Activated CD4-positive, alpha-beta T cell treated with anti-CD3 and anti-CD28 coated beads, Interleukin-2, amount 10 ng/mL, durations not matched to agents 7 days and 5 days (primary cell): ENCODE results near the gene AUTS2. TPM values are rescaled to one million over a fixed set of nuclear protein-coding genes. Genes with fewer than 3 reads are reported as not detected.

Experiments used
- CTCF ChIA-PET: fragments of 350-600 bp; sonication (Branson Sonifier 250); formaldehyde crosslinking; loops from one replicate; lab custom pipeline; 2021; ENCODE audit warnings: antibody characterized with exemption; lab: Charles Lee
- POLR2A ChIA-PET: fragments of 350-600 bp; sonication (Branson Sonifier 250); formaldehyde crosslinking; loops from one replicate; lab custom pipeline; 2021; ENCODE audit warnings: antibody characterized with exemption; lab: Charles Lee
- DNase-seq: peaks from one replicate; pipeline ENCODE4 v3.0.0-alpha.2; 2020
- H3K27ac Mint-ChIP-seq: one replicate; pipeline ENCODE4 v1.8.0; 2021; ENCODE audit warnings: mild to moderate bottlenecking, moderate library complexity, mixed read lengths
- H3K27me3 Mint-ChIP-seq: one replicate; pipeline ENCODE4 v1.8.0; 2021; ENCODE audit warnings: mixed read lengths
- H3K36me3 Mint-ChIP-seq: one replicate; pipeline ENCODE4 v1.8.0; 2021; ENCODE audit warnings: low read depth, mixed read lengths
- H3K4me1 Mint-ChIP-seq: one replicate; pipeline ENCODE4 v1.8.0; 2021; ENCODE audit warnings: mixed read lengths
- H3K4me3 Mint-ChIP-seq: one replicate; pipeline ENCODE4 v1.8.0; 2021; ENCODE audit warnings: mild to moderate bottlenecking, moderate library complexity, mixed read lengths
- H3K9me3 Mint-ChIP-seq: one replicate; pipeline ENCODE4 v1.8.0; 2021; ENCODE audit warnings: mixed read lengths
- total RNA-seq, 2 experiments: library from RNA; stranded (reverse); gene quantifications; one replicate each; pipeline ENCODE4 v1.2.3, GENCODE V29; 2021

AUTS2 gene
- total RNA-seq, 2 experiments from 2014 or later, result 13.9 to 18.9 TPM

- CTCF ChIA-PET, result no interaction called here
- Mint-ChIP-seq H3K4me1 (no peaks in the 10 kb centered on the region), H3K9me3 (no peaks in the 10 kb centered on the region), H3K36me3 (no peaks in the 10 kb centered on the region), H3K4me3 (no peak overlapping the region), H3K27me3 (peaks cover 2% of the 10 kb centered on the region), H3K27ac (no peak overlapping the region)
- POLR2A ChIA-PET, result no interaction called here
- DNase-seq, result no peak
Measured at GRCh38 chr7:70416347-70416985, 818.2 kb downstream of the AUTS2 start.

DNA sequence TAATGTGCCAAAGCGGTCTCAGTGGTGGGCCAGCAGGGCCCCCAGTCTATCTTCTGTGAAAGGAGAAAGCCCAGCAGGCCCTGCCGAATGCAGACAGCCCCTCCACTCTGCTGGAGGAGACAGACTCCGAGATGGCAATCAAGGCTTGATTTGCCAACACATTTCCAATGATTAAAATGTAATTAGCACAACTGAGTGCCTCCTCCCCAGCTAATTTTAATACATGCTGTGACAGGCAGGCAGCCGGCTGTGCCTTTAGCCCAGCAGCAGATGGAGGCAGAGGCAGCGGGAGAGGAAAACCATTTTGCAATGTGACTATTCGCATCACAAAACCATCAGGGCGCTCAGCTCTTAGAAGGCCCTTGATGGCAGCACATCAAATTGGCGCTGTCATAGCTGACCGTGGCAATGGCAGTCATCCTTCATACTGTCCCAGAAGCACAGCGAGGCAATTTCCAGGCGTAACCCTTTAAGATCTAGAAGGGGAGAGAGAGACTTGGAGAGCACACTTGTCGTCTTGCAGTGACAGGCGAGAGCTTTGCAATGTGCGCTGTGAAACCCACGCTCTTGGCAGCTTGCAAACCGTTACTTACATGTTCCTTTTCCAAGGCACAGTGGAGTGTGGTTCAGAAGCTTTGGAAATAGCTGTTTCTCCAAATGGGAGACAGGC is 818.8 kb downstream of the AUTS2 start:
- POLR2A ChIA-PET, result no interaction called here

GRCh38 chr7:70419526-70420380 is 821.5 kb downstream of the AUTS2 start:
- ChIA-PET CTCF (no interaction called here), POLR2A (no interaction called here)
- DNase-seq, result no peak
- no peak overlapping the region for H3K4me3 Mint-ChIP-seq
- H3K27ac Mint-ChIP-seq, result no peak overlapping the region
- no peaks in the 10 kb centered on the region for H3K4me1 Mint-ChIP-seq
- no peaks in the 10 kb centered on the region for H3K36me3 Mint-ChIP-seq
- peaks cover 2% of the 10 kb centered on the region for H3K27me3 Mint-ChIP-seq
- H3K9me3 Mint-ChIP-seq, result no peaks in the 10 kb centered on the region

More for the DNA sequence above, 818.8 kb downstream of the AUTS2 start:
- Mint-ChIP-seq H3K27ac (no peak overlapping the region), H3K36me3 (no peaks in the 10 kb centered on the region), H3K9me3 (no peaks in the 10 kb centered on the region), H3K4me3 (no peak overlapping the region), H3K27me3 (peaks cover 2% of the 10 kb centered on the region), H3K4me1 (no peaks in the 10 kb centered on the region)
- CTCF ChIA-PET, result no interaction called here
- DNase-seq, result no peak

DNA sequence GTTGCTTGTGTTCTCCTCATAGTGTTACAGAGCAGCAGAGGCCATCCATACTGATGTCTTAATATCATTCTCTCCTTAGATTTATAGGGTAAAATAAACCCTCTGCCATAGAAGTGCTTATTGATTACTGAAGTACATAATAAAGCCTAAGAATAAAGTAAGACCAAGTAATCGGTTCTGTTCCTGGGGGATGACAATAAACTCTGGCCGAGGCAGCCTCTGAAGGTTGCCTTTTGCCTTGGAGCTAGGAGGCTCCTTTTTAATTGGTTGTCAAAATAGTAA is 822.0 kb downstream of the AUTS2 start:
- POLR2A ChIA-PET, result no interaction called here
- Mint-ChIP-seq H3K4me1 (no peaks in the 10 kb centered on the region), H3K27me3 (peaks cover 2% of the 10 kb centered on the region), H3K27ac (no peak overlapping the region), H3K9me3 (no peaks in the 10 kb centered on the region), H3K4me3 (no peak overlapping the region), H3K36me3 (no peaks in the 10 kb centered on the region)
- CTCF ChIA-PET, result no interaction called here
- DNase-seq, result no peak

GRCh38 chr7:70421319-70421718 is 823.0 kb downstream of the AUTS2 start:
- H3K9me3 Mint-ChIP-seq, result no peaks in the 10 kb centered on the region
- H3K36me3 Mint-ChIP-seq, result no peaks in the 10 kb centered on the region
- POLR2A ChIA-PET, result no interaction called here
- DNase-seq, result no peak
- H3K27me3 Mint-ChIP-seq, result peaks cover 2% of the 10 kb centered on the region
- no peak overlapping the region for H3K27ac Mint-ChIP-seq
- H3K4me3 Mint-ChIP-seq, result no peak overlapping the region
- no peaks in the 10 kb centered on the region for H3K4me1 Mint-ChIP-seq
- CTCF ChIA-PET, result no interaction called here

- no peak overlapping the region for H3K4me3 Mint-ChIP-seq
- no peak for DNase-seq
- no peaks in the 10 kb centered on the region for H3K9me3 Mint-ChIP-seq
- peaks cover 3% of the 10 kb centered on the region for H3K27me3 Mint-ChIP-seq
- CTCF ChIA-PET, result no interaction called here
- H3K4me1 Mint-ChIP-seq, result no peaks in the 10 kb centered on the region
- POLR2A ChIA-PET, result no interaction called here
- no peaks in the 10 kb centered on the region for H3K36me3 Mint-ChIP-seq
- H3K27ac Mint-ChIP-seq, result no peak overlapping the region
Measured at GRCh38 chr7:70426249-70426880, 828.1 kb downstream of the AUTS2 start.

DNA sequence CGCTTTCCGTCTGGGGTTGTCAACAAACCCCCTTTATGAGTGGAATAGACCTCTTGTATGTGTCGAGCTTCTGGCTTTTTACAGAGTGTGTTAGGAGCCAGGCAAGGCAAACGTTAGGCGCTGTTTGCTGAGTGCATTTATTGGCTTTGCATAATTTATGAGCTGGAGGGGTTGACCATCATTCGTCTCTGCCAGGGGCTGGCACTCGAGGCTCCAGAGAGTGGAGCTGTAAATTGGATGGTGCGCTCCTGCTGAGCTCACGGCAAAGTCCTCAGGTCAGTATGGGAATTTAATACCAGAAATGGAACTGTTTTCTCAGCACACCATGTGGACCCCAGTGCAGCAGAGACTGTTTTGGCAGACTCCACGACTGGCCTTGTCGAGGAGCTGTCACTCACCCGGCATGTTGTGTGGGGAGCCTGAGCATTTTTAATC is 834.3 kb downstream of the AUTS2 start:
- DNase-seq, result no peak
- H3K9me3 Mint-ChIP-seq, result peaks cover 2% of the 10 kb centered on the region
- CTCF ChIA-PET, result interaction anchor here (1.0 kb wide), 1 partner anchor 93 kb away, joined by 3 read pairs; no protein-coding TSS in a partner anchor
- H3K27ac Mint-ChIP-seq, result no peak overlapping the region
- peaks cover 4% of the 10 kb centered on the region for H3K4me1 Mint-ChIP-seq
- no peaks in the 10 kb centered on the region for H3K36me3 Mint-ChIP-seq
- no peaks in the 10 kb centered on the region for H3K27me3 Mint-ChIP-seq
- POLR2A ChIA-PET, result no interaction called here
- H3K4me3 Mint-ChIP-seq, result no peak overlapping the region

GRCh38 chr7:70434376-70434775 is 836.1 kb downstream of the AUTS2 start:
- no peak overlapping the region for H3K4me3 Mint-ChIP-seq
- no peak overlapping the region for H3K27ac Mint-ChIP-seq
- no peaks in the 10 kb centered on the region for H3K27me3 Mint-ChIP-seq
- POLR2A ChIA-PET, result no interaction called here
- H3K36me3 Mint-ChIP-seq, result no peaks in the 10 kb centered on the region
- no peak for DNase-seq
- CTCF ChIA-PET, result no interaction called here
- peaks cover 4% of the 10 kb centered on the region for H3K4me1 Mint-ChIP-seq
- H3K9me3 Mint-ChIP-seq, result peaks cover 2% of the 10 kb centered on the region

- DNase-seq, result no peak
- POLR2A ChIA-PET, result no interaction called here
- no peak overlapping the region for H3K27ac Mint-ChIP-seq
- no peaks in the 10 kb centered on the region for H3K36me3 Mint-ChIP-seq
- no peak overlapping the region for H3K4me3 Mint-ChIP-seq
- CTCF ChIA-PET, result no interaction called here
- peaks cover 4% of the 10 kb centered on the region for H3K4me1 Mint-ChIP-seq
- no peaks in the 10 kb centered on the region for H3K27me3 Mint-ChIP-seq
- H3K9me3 Mint-ChIP-seq, result peaks cover 2% of the 10 kb centered on the region
Measured at GRCh38 chr7:70434821-70435220, 836.5 kb downstream of the AUTS2 start.

DNA sequence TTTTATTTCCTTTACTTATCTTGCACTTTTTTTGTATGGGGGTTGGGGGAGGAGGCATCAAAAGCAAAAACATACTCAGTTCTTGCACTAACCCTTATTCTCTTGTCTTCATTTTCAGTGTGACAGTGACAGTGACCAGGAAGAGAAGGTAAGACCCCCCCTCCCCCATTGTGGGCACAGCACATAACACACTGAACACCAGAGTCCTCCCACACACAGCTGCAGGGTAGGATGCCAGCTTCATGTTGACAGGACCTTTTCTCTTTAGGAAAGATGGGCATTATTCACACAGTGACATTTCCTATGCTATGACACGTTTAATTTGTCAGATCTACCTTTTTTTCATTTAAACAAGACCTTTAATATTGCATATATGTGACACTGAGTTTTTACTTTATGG is 837.4 kb downstream of the AUTS2 start:
- DNase-seq, result no peak
- peaks cover 2% of the 10 kb centered on the region for H3K9me3 Mint-ChIP-seq
- POLR2A ChIA-PET, result no interaction called here
- no peak overlapping the region for H3K27ac Mint-ChIP-seq
- H3K27me3 Mint-ChIP-seq, result no peaks in the 10 kb centered on the region
- peaks cover 4% of the 10 kb centered on the region for H3K4me1 Mint-ChIP-seq
- CTCF ChIA-PET, result no interaction called here
- no peak overlapping the region for H3K4me3 Mint-ChIP-seq
- H3K36me3 Mint-ChIP-seq, result no peaks in the 10 kb centered on the region

DNA sequence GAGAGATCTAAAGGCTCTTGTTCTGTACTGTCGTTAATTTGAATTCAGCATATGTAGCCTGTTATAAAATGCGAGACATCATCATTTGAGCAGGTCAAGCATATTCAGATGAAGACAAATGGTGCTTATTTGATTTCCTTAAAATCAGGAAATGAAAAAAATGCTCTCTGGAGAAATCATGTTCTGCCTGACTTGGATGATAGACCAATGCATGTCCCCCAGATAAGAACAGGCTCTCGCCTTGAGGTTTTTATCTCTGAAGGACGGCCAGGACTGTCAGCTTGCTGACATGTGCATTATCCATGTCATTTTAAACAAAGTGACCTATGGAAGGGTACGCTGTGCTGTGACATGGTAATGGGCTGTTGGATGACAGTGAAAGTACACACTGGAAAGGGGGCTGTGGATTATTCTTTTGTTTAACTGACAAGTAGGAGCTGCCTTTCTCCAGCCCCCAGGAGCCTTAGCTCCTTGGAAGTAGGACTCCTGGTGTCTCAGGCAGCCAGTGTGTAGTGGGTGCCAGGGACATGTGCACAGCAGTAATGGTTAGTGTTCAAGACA is 838.6 kb downstream of the AUTS2 start:
- Mint-ChIP-seq H3K4me1 (peaks cover 4% of the 10 kb centered on the region), H3K27ac (no peak overlapping the region), H3K27me3 (no peaks in the 10 kb centered on the region), H3K9me3 (peaks cover 2% of the 10 kb centered on the region), H3K36me3 (no peaks in the 10 kb centered on the region), H3K4me3 (no peak overlapping the region)
- ChIA-PET CTCF (interaction anchor here (0.5 kb wide), 1 partner anchor 899 kb away, joined by 3 read pairs; no protein-coding TSS in a partner anchor), POLR2A (no interaction called here)
- DNase-seq, result no peak

- Mint-ChIP-seq H3K4me3 (no peak overlapping the region), H3K27ac (no peak overlapping the region), H3K9me3 (peaks cover 2% of the 10 kb centered on the region), H3K4me1 (peaks cover 4% of the 10 kb centered on the region), H3K36me3 (no peaks in the 10 kb centered on the region), H3K27me3 (no peaks in the 10 kb centered on the region)
- ChIA-PET POLR2A (no interaction called here), CTCF (no interaction called here)
- no peak for DNase-seq
Measured at GRCh38 chr7:70439651-70440050, 841.4 kb downstream of the AUTS2 start.
